ENCODE measurements around the gene SRCIN1.
"Not testable (repeated sequence)": the region's sequence is repeated elsewhere in the genome, so short reads cannot be mapped to it uniquely, and the experiment has no call there.

Gene SRCIN1, protein sequence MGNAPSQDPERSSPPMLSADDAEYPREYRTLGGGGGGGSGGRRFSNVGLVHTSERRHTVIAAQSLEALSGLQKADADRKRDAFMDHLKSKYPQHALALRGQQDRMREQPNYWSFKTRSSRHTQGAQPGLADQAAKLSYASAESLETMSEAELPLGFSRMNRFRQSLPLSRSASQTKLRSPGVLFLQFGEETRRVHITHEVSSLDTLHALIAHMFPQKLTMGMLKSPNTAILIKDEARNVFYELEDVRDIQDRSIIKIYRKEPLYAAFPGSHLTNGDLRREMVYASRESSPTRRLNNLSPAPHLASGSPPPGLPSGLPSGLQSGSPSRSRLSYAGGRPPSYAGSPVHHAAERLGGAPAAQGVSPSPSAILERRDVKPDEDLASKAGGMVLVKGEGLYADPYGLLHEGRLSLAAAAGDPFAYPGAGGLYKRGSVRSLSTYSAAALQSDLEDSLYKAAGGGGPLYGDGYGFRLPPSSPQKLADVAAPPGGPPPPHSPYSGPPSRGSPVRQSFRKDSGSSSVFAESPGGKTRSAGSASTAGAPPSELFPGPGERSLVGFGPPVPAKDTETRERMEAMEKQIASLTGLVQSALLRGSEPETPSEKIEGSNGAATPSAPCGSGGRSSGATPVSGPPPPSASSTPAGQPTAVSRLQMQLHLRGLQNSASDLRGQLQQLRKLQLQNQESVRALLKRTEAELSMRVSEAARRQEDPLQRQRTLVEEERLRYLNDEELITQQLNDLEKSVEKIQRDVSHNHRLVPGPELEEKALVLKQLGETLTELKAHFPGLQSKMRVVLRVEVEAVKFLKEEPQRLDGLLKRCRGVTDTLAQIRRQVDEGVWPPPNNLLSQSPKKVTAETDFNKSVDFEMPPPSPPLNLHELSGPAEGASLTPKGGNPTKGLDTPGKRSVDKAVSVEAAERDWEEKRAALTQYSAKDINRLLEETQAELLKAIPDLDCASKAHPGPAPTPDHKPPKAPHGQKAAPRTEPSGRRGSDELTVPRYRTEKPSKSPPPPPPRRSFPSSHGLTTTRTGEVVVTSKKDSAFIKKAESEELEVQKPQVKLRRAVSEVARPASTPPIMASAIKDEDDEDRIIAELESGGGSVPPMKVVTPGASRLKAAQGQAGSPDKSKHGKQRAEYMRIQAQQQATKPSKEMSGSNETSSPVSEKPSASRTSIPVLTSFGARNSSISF

DNA sequence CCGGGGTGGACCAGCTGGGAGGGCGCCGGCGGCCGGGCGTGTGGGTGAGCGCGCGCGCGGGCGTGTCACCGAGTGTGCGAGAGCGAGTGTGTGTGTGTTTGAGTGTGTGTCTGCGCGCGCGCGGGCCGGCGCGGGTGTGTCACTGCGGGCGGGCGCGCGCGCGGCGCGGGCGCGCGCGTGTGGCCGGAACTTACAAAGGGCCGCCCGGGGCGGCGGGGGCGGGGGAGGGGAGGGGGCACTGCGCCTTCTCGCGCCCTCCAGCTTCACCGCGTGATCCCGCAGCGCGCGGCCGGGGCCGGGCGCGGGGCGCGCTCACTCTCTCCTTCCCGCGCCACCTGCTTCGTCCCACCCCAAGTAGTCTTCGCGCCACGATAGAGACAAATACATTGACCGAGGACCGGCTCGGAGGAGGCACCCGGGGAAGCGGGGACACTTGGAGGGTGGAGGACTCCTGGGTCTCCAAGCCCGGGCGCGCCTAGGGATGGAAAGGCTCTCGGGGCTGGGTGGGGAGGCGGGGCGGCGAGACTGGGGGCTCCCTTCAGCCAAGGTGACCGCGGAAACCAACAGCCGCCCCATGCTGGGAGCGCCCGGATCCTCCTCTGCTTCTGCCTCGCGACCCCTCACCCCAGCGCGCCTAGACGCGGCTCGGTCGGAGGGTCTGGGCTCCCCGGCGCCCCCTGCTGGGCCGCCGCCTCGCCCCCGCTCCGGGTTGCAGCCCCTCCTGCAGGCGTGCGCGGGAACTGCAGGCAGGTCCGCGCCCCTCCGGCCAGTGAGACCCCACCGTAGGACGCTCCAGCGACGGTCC lies at the start of gene SRCIN1:
SRCIN1 (minus strand) TSS at position 112 of the 805 bp plus-strand sequence. CDS start 247 bp downstream, outside the sequence.
- DNase-seq (ENCODE audit: low read depth): no peak

DNA sequence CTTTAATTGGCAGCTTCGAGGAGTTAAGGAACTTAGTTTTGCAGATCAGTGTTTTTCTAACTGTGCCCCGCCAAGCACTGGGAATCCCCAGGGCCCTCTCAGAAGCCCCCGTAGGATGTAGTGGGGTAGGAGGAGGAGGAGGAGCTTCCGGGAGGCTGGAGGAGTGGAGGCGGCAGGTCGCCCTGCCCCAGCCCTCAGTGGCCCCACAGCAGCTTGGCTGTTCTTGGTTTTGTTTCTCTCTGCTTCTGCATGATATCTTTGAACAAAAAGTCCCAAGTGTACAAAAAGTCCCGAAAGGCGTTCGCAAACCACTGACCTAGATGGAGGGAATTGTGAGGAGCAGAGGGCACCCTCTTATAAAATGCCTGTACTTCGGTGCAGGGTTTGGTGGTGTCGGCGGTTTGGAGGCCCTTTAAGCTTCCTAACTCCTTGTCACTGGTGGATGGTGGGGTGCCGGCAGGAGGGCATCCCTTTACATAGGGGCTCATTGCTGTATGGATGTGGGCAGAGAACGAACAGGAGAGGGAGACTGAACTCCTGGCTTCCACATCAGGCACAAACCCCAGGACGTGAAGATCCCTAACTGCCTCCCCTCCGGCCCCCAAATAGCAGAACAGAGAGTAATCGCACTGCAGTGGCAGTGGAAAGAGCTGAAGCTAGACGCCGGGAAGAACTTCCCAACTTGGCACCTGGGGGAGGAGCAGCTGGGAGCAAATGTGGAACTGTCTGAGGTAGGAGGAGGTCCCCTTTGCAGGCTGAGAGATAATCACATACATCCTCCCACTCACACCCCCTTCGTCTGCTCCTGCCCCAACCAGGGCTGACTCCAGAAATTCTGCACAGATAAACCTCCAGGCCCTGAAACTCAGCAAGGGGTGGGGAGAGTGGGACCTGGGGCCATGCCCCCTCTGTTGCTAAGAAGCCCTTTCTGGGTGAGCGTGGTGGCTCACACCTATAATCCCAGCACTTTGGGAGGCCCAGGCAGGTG lies 49.0 kb upstream of the SRCIN1 start:
- no peak for DNase-seq (ENCODE audit: low read depth)

- no peak for DNase-seq (ENCODE audit: low read depth)
Measured at GRCh38 chr17:38653679-38654078, 47.9 kb upstream of the SRCIN1 start.

DNA sequence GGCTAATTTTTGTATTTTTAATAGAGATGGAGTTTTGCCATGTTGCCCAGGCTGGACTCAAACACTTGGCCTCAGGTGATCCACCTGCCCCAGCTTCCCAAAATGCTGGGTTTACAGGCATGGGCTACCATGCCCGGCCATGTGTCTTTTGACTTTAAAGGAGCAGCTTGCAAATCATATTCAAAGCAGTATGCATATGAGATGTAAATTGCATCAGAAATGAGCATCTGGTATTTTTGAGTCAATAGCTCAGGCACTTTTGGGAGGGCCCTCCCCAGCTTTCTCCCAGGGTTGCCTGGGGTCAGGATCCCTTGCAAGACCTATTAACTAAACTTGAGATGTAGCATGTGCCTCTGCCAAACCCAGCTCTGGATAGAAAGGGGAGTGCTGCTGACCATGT lies 47.5 kb upstream of the SRCIN1 start:
- DNase-seq (ENCODE audit: low read depth): no peak

GRCh38 chr17:38650653-38651173 lies 45.0 kb upstream of the SRCIN1 start:
- DNase-seq (ENCODE audit: low read depth): not testable (repeated sequence)

DNA sequence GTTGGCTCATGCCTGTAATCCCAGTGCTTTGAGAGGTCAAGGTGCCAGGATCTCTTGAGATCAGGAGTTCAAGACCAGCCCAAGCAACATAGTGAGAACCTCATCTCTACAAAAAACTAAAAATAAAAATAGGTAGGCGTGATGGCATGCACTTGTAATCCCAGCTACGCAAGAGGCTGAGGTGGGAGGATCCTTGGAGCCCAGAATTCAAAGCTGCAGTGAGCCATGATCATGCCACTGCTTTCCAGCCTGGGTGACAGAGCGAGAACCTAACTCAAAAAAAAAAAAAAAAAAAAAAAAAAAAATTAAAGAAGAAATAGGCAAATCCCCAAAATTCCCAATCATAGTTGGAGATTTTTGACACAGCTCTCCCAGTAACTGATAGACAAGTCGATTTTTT lies 32.2 kb upstream of the SRCIN1 start:
- no peak for DNase-seq (ENCODE audit: low read depth)

- DNase-seq (ENCODE audit: low read depth): no peak
Measured at GRCh38 chr17:38636054-38636453, 30.3 kb upstream of the SRCIN1 start.

DNA sequence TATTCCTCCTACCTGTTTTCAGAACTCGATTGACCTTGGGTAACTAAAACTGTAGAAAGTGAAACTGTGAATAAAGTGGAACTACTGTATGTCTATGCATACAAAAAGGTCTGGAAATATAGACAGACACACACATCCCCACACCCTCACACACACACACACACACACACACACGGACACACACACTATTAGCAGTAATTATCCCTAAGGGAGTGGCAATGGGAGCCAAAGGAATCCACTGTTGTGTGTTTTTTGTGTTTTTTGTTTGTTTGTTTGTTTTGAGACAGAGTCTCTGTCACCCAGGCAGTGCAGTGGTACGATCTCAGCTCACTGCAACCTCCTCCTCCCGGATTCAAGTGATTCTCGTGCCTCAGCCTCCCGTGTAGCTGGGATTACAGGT lies 26.6 kb upstream of the SRCIN1 start:
- no peak for DNase-seq (ENCODE audit: low read depth)

DNA sequence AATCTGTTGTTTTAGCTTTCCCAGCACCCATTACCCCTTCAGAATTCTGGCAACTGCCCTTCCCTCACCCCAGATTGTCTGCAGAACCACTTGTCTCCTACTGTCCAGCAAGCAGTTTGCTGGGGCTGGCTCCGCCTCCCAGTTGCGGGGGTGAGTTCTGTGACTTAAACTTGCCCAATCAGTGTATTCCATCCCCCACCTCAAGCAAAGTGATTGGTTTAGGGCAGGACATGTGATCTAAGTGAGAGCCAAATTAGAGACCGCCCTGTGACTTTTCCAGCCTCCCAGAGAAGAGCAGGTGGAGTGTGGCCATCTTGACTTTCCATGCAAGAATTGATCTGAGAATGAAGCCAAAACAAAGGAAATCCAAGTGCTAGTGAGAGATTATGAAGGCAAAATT lies 22.7 kb upstream of the SRCIN1 start:
- DNase-seq (ENCODE audit: low read depth): no peak

DNA sequence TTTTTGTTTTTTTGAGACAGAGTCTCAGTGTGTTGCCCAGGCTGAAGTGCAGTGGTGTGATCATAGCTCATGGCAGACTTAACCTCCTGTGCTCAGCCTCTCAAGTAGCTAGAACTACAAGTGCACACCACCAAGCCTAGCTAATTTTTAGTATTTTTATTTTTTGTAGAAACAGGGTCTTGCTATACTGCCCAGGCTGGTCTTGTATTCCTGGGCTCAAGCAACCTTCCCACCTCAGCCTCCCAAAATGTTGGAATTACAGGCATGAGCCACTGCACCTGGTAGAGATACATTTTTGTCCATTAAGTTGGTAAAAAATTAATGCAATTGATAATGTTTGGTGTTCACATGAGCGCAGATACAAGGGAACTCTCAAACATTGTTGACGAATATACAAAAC lies 22.2 kb upstream of the SRCIN1 start:
- DNase-seq (ENCODE audit: low read depth): no peak

GRCh38 chr17:38626606-38627226 lies 21.0 kb upstream of the SRCIN1 start:
- not testable (repeated sequence) for DNase-seq (ENCODE audit: low read depth)

GRCh38 chr17:38625482-38625881 lies 19.7 kb upstream of the SRCIN1 start:
- DNase-seq (ENCODE audit: low read depth): no peak

DNA sequence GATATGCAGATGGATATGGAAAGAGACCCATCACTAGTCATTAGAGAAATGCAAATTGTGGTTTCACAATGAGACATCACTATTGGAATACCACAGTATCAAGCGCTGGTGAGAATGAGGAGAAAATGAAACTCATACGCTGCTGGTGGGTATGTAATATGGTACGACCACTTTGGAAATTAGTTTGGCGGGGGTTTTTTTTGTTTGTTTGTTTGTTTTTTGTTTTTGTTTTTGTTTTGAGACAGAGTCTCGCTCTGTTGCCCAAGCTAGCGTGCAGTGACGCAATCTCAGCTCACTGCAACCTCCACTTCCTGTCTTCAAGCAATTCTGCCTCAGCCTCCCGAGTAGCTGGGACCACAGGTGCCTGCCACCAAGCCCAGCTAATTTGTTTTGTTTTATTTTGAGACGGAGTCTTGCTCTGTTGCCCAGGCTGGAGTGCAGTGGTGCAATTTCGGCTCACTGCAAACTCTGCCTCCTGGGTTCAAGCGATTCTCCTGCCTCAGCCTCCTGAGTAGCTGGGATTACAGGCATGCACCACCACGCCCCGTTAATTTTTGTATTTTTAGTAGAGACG lies 19.1 kb upstream of the SRCIN1 start:
- DNase-seq (ENCODE audit: low read depth): not testable (repeated sequence)

- no peak for DNase-seq (ENCODE audit: low read depth)
Measured at GRCh38 chr17:38621538-38621937, 15.8 kb upstream of the SRCIN1 start.

- DNase-seq (ENCODE audit: low read depth): no peak
Measured at GRCh38 chr17:38620551-38621277, 15.0 kb upstream of the SRCIN1 start.

DNA sequence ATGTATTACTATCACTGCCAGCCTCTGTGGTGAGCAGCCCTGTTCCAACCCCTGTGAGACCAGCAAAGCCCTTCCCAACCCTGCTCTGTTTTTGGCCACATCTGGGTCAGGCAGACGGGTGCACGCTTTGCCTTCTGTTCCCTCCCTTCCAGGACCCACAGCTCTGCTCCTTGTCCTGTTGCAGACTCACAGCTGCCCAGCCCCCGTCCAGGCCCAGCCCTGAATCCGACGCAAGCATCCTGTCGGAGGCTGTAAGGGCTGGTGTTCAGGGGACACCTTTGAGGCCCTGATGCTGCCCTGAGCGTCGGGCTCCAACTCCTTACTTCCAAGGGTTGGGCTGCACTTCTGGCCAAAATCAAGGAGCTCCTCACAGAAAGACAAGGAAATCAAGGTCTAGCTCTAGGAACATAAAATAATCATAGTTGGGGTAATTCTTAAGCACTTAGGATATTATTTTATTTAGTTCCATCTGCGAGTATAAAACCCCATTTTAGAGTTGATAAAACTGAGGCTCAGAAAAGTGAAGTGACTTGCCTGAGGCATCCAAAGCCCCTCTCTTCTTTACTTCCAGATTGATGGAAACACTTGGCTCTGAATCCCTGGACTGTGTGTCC lies 14.3 kb upstream of the SRCIN1 start:
- no peak for DNase-seq (ENCODE audit: low read depth)

DNA sequence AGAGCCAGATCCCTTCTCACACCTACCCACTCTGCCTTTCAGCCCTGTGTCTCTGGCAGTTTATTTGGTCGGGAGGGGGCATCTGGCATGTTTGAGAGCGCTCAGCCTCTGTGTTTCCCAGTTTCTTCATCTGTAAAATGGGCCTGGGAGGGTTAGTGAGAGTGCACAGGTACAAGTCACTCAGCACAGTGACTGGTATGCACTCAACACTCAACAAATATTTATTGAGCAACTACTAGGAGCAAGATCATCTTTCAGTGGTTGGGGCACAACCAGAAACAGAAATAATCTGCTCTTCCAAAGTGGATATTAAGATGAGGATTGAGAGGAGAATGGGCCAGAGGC lies 13.7 kb upstream of the SRCIN1 start:
- DNase-seq (ENCODE audit: low read depth): no peak

Data from HS-27A (cell line).